Activated naive CD8-positive, alpha-beta T cell treated with anti-CD3 and anti-CD28 coated beads, Interleukin-2, amount 10 ng/mL, durations not matched to agents 7 days and 5 days (primary cell): ENCODE measurements around the gene CHMP5. TPM values are rescaled to one million over a fixed set of nuclear protein-coding genes. Genes with fewer than 3 reads are reported as not detected.

Experiments
- ATAC-seq: fragments of 150-1000 bp; cut with Tn5 transposase; one replicate; pipeline ENCODE4 v1.10.0; 2021; ENCODE audit warnings: low read depth, moderate library complexity
- POLR2A ChIA-PET: fragments of 350-600 bp; sonication (Branson Sonifier 250); formaldehyde crosslinking; loops from one replicate; lab custom pipeline; 2021; ENCODE audit warnings: antibody characterized with exemption; lab: Charles Lee
- DNase-seq: peaks from one replicate; pipeline ENCODE4 v3.0.0; 2021
- H3K27ac Mint-ChIP-seq: one replicate; pipeline ENCODE4 v1.8.0; 2022; ENCODE audit warnings: mild to moderate bottlenecking, mixed read lengths
- H3K27me3 Mint-ChIP-seq: one replicate; pipeline ENCODE4 v1.8.0; 2022; ENCODE audit warnings: mild to moderate bottlenecking, moderate library complexity, mixed read lengths
- H3K36me3 Mint-ChIP-seq: one replicate; pipeline ENCODE4 v1.8.0; 2021; ENCODE audit warnings: mild to moderate bottlenecking, mixed read lengths
- H3K4me1 Mint-ChIP-seq: one replicate; pipeline ENCODE4 v1.8.0; 2021; ENCODE audit warnings: mixed read lengths
- H3K4me3 Mint-ChIP-seq: one replicate; pipeline ENCODE4 v1.8.0; 2022; ENCODE audit warnings: mild to moderate bottlenecking, moderate library complexity, mixed read lengths
- H3K9me3 Mint-ChIP-seq: one replicate; pipeline ENCODE4 v1.8.0; 2021; ENCODE audit warnings: mixed read lengths
- total RNA-seq, 2 experiments: library from RNA; stranded (reverse); gene quantifications; one replicate each; pipeline ENCODE4 v1.2.3, GENCODE V29; 2021

CHMP5 gene
- total RNA-seq, 2 experiments from 2014 or later, result 96.1 to 97.1 TPM

DNA sequence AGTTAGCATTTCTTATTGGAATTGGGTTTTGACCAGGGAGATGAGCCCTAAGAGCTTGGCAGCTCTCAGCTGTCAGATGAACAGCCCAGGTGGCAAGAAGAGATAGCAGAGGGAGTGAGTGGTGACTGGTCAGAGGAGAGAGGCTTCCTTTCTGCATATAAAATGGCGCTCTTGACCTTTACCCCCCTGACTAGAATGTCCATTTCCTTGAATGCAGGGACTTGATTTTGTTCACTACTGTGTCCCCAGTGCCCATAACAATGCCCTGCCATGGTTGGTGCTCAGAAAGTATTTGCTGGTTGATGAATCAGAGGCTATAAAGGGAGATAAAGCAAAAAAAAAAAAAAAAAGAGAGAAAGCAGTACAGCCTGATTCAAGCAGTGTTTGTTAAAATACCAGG is 7.2 kb downstream of the CHMP5 start:
- DNase-seq, result no peak
- Mint-ChIP-seq H3K27me3 (no peaks in the 10 kb centered on the region), H3K36me3 (peaks cover 51% of the 10 kb centered on the region), H3K27ac (no peak overlapping the region), H3K4me3 (no peak overlapping the region), H3K9me3 (no peaks in the 10 kb centered on the region), H3K4me1 (peaks cover 32% of the 10 kb centered on the region)
- POLR2A ChIA-PET, result interaction anchor here (0.8 kb wide), 1 partner anchor 247 kb away, joined by 3 read pairs; the partner anchor contains the start of gene DNAJA1
- ATAC-seq, result no peak

- ATAC-seq (no peak), DNase-seq (no peak)
- Mint-ChIP-seq H3K36me3 (peaks cover 50% of the 10 kb centered on the region), H3K27ac (no peak overlapping the region), H3K4me1 (peaks cover 24% of the 10 kb centered on the region), H3K4me3 (no peak overlapping the region), H3K27me3 (no peaks in the 10 kb centered on the region), H3K9me3 (no peaks in the 10 kb centered on the region)
- POLR2A ChIA-PET, result interaction anchor here (1.1 to 1.3 kb wide), 3 partner anchors 8 to 15 kb away, joined by 3 to 4 read pairs (median 3); partner anchors contain the start of gene CHMP5
These were observed 8.6 kb downstream of the CHMP5 start for GRCh38 chr9:33273266-33273971.

- POLR2A ChIA-PET, result interaction anchor here (1.1 to 1.3 kb wide), 3 partner anchors 9 to 14 kb away, joined by 3 to 4 read pairs (median 3); partner anchors contain the start of gene CHMP5
- H3K36me3 Mint-ChIP-seq, result peaks cover 49% of the 10 kb centered on the region
These were observed 9.1 kb downstream of the CHMP5 start for GRCh38 chr9:33273972-33274328.

GRCh38 chr9:33277484-33277883 is 12.6 kb downstream of the CHMP5 start:
- Mint-ChIP-seq H3K27ac (no peak overlapping the region), H3K9me3 (no peaks in the 10 kb centered on the region), H3K27me3 (no peaks in the 10 kb centered on the region), H3K4me3 (no peak overlapping the region), H3K36me3 (peaks cover 44% of the 10 kb centered on the region), H3K4me1 (peaks cover 11% of the 10 kb centered on the region)
- POLR2A ChIA-PET, result no interaction called here
- ATAC-seq, result no peak
- no peak for DNase-seq

More at GRCh38 chr9:33273972-33274328, 9.1 kb downstream of the CHMP5 start:
- Mint-ChIP-seq H3K27me3 (no peaks in the 10 kb centered on the region), H3K4me1 (peaks cover 23% of the 10 kb centered on the region), H3K27ac (no peak overlapping the region), H3K9me3 (no peaks in the 10 kb centered on the region), H3K4me3 (no peak overlapping the region)
- ATAC-seq, result no peak
- DNase-seq, result no peak

GRCh38 chr9:33285502-33285901 is 20.7 kb downstream of the CHMP5 start:
- H3K36me3 Mint-ChIP-seq, result peaks cover 13% of the 10 kb centered on the region
- H3K27ac Mint-ChIP-seq, result no peak overlapping the region
- no peak for ATAC-seq
- no peak for DNase-seq
- peaks cover 21% of the 10 kb centered on the region for H3K4me1 Mint-ChIP-seq
- H3K27me3 Mint-ChIP-seq, result no peaks in the 10 kb centered on the region
- no peaks in the 10 kb centered on the region for H3K9me3 Mint-ChIP-seq
- H3K4me3 Mint-ChIP-seq, result no peak overlapping the region
- POLR2A ChIA-PET, result interaction anchor here (0.7 to 0.9 kb wide), 3 partner anchors 31 to 172 kb away, joined by 3 to 5 read pairs (median 3); no protein-coding TSS in a partner anchor

- Mint-ChIP-seq H3K4me1 (peaks cover 26% of the 10 kb centered on the region), H3K27ac (peak overlapping the region; percentile 65), H3K27me3 (no peaks in the 10 kb centered on the region), H3K4me3 (no peak overlapping the region), H3K36me3 (peaks cover 12% of the 10 kb centered on the region), H3K9me3 (no peaks in the 10 kb centered on the region)
- POLR2A ChIA-PET, result interaction anchor here (0.7 to 1.5 kb wide), 5 partner anchors 21 to 180 kb away, joined by 3 to 6 read pairs (median 3); partner anchors contain the start of gene BAG1
- no peak for ATAC-seq
- DNase-seq, result no peak
These were observed 22.2 kb downstream of the CHMP5 start for GRCh38 chr9:33287087-33287490.

GRCh38 chr9:33288235-33288634 is 23.4 kb downstream of the CHMP5 start:
- Mint-ChIP-seq H3K27me3 (no peaks in the 10 kb centered on the region), H3K9me3 (no peaks in the 10 kb centered on the region), H3K27ac (peak overlapping the region; percentile 85), H3K36me3 (peaks cover 15% of the 10 kb centered on the region), H3K4me1 (peaks cover 34% of the 10 kb centered on the region), H3K4me3 (peak overlapping the region; percentile 53)
- ATAC-seq, result no peak
- POLR2A ChIA-PET, result interaction anchor here (1.0 to 1.5 kb wide), 2 partner anchors 14 to 24 kb away, joined by 3 to 6 read pairs; partner anchors contain the start of gene BAG1
- DNase-seq, result no peak

GRCh38 chr9:33288828-33289483 is 24.1 kb downstream of the CHMP5 start:
- DNase-seq, result no peak

GRCh38 chr9:33289496-33289895 is 24.6 kb downstream of the CHMP5 start:
- DNase-seq, result peak; percentile 53
- Mint-ChIP-seq H3K4me1 (peaks cover 39% of the 10 kb centered on the region), H3K27me3 (no peaks in the 10 kb centered on the region), H3K9me3 (no peaks in the 10 kb centered on the region), H3K4me3 (peak overlapping the region; percentile 93), H3K36me3 (peaks cover 18% of the 10 kb centered on the region), H3K27ac (peak overlapping the region; percentile 98)
- POLR2A ChIA-PET, result interaction anchor here (0.7 to 2.5 kb wide), 17 partner anchors 11 to 763 kb away, joined by 3 to 36 read pairs (median 4); partner anchors contain the start of genes APTX, AQP3, B4GALT1 and BAG1
- ATAC-seq, result no peak

More at GRCh38 chr9:33288828-33289483, 24.1 kb downstream of the CHMP5 start:
- POLR2A ChIA-PET, result interaction anchor here (1.0 to 2.5 kb wide), 6 partner anchors 15 to 185 kb away, joined by 3 to 36 read pairs (median 12); partner anchors contain the start of genes AQP3, BAG1, CHMP5 and NOL6
- Mint-ChIP-seq H3K36me3 (peaks cover 15% of the 10 kb centered on the region), H3K9me3 (no peaks in the 10 kb centered on the region), H3K27ac (peak overlapping the region; percentile 98), H3K27me3 (no peaks in the 10 kb centered on the region), H3K4me1 (peaks cover 37% of the 10 kb centered on the region), H3K4me3 (peak overlapping the region; percentile 93)
- no peak for ATAC-seq

DNA sequence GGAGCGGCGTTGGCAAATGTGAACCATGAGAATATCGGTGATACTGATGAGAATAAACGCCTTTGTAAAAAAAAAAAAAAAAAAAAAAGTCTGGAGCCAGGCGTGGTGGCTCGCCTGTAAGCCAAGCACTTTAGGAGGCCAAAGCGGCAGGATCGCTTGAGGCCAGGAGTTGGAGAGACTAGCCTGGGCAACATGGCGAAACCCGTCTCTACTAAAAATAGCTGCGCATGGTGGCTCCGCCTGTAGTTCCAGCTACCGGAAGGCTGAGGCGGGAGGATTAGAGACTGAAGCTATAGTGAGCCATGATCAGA is 25.0 kb downstream of the CHMP5 start:
- H3K36me3 Mint-ChIP-seq, result peaks cover 22% of the 10 kb centered on the region
- peak overlapping the region; percentile 93 for H3K4me3 Mint-ChIP-seq
- POLR2A ChIA-PET, result interaction anchor here (0.7 to 2.5 kb wide), 19 partner anchors 9 to 764 kb away, joined by 3 to 36 read pairs (median 5); partner anchors contain the start of genes APTX, AQP3, B4GALT1 and BAG1
- no peak for ATAC-seq
- H3K27ac Mint-ChIP-seq, result peak overlapping the region; percentile 98
- H3K9me3 Mint-ChIP-seq, result no peaks in the 10 kb centered on the region
- no peaks in the 10 kb centered on the region for H3K27me3 Mint-ChIP-seq
- no peak for DNase-seq
- H3K4me1 Mint-ChIP-seq, result peaks cover 43% of the 10 kb centered on the region

GRCh38 chr9:33290247-33291030 is 25.6 kb downstream of the CHMP5 start, which contains the start of gene NFX1:
TSS of gene NFX1 (plus strand) at chr9:33290516. CDS start at chr9:33290573, 57 bp downstream.
- ATAC-seq, result peak; percentile 89
- H3K36me3 Mint-ChIP-seq, result peaks cover 24% of the 10 kb centered on the region
- peak within 1 kb of the TSS; percentile 98 for H3K27ac Mint-ChIP-seq
- peak within 1 kb of the TSS; percentile 93 for H3K4me3 Mint-ChIP-seq
- H3K9me3 Mint-ChIP-seq, result no peaks in the 10 kb centered on the region
- H3K27me3 Mint-ChIP-seq, result no peaks in the 10 kb centered on the region
- H3K4me1 Mint-ChIP-seq, result peaks cover 45% of the 10 kb centered on the region
- POLR2A ChIA-PET, result interaction anchor here (0.6 to 2.5 kb wide), 20 partner anchors 8 to 764 kb away, joined by 3 to 36 read pairs (median 4); partner anchors contain the start of genes APTX, AQP3, B4GALT1 and BAG1
- peak; percentile 97 for DNase-seq

- Mint-ChIP-seq H3K27ac (peak overlapping the region; percentile 98), H3K36me3 (peaks cover 26% of the 10 kb centered on the region)
These were observed 26.2 kb downstream of the CHMP5 start for GRCh38 chr9:33291031-33291397.

More at GRCh38 chr9:33291031-33291397, 26.2 kb downstream of the CHMP5 start:
- Mint-ChIP-seq H3K9me3 (no peaks in the 10 kb centered on the region), H3K4me1 (peaks cover 44% of the 10 kb centered on the region), H3K27me3 (no peaks in the 10 kb centered on the region), H3K4me3 (peak overlapping the region; percentile 93)
- ATAC-seq, result no peak
- POLR2A ChIA-PET, result interaction anchor here (1.1 to 2.5 kb wide), 9 partner anchors 7 to 265 kb away, joined by 3 to 36 read pairs (median 6); partner anchors contain the start of genes B4GALT1, BAG1, CHMP5 and DNAJA1
- DNase-seq, result no peak
